Stimulated activated CD4-positive, alpha-beta T cell treated with anti-CD3 and anti-CD28 coated beads, Interleukin-4, amount 100 ng/mL, for 24 hours (primary cell): ENCODE data around the gene FAM124B.

ENCODE experiments used
- DNase-seq: peaks from one replicate; pipeline ENCODE4 v3.0.0-alpha.2; 2020

Gene FAM124B

DNA sequence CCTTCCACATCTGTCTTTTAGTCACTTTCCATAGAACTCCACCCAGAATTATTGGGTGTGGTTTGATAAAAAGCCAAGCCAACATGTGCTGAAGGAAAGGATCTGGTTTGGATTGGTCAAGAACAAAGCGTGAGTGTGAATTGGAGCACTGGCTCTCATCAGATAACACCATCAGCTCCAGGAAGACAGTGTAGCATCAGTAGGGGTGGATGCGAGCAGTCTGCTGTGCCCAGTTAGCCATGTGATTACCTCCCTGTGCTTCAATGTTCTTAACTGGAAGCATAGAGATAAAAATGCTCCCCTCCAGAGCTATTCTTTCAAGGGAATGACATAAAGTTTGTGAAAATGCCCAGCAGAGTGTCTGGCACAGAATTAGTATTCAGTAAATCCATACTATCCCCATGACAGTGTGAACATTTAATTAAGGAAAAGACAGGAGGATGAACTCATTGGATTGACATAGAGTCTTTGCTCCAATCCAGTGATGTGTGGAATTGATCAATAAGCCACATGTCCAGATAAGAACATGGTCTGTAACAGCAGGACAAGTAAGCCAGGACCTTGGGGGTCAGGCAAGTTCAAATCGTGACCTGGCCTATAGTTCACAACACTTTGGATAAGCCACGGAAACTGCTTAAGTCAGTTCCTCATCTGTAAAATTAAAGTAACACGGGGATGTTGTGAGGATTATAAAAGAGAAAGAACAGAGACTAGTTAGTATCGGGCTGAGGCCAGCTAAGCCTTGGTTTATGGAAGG, 68.0 kb downstream of the FAM124B start:
- DNase-seq = no peak

DNA sequence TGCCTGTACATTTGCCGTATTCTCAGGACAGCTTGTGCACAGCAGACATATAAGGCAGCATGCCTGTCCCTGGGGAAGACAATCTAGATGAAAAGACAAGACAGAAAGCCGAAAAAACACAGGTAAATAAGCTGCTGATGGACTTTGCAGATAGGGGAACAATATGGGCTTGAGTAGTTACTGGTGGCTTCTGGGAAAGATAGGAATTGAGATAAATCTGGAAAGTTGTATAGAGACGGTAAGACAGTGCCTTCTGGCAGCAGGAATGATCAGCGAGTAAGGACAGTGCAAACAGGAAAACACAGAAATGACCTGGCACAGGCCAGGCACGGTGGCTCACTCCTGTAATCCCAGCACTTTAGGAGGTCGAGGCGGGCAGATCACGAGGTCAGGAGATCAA, 70.2 kb downstream of the FAM124B start:
- DNase-seq = no peak

DNA sequence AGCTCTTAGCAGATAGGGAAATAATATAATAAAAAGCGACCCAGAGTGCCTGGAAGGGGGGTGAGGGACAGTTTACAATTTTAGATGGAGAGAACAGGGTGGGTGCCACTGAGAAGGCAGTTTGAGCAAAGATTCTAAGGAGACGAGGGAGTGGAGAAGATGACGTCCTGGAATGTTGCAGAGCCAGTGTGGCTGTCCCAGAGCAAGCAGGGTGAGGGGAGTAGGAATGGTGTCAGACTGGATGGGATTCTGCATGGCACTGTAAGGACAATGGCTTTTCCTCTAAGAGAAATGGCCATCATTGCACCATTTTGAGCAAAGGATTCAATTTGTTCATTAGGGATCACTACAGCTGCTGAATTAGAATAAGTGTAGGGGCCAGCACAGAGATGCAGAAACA, 73.1 kb downstream of the FAM124B start:
- DNase-seq = no peak
